PC-9 (cell line): ENCODE measurements around the gene CCM2L. TPM values are rescaled to one million over a fixed set of nuclear protein-coding genes. Genes with fewer than 3 reads are reported as not detected.

Experiments used
- BruUV-seq: library from RNA; stranded (reverse); fragments of 400-500 nt; replicated peaks from 2 replicates; lab custom pipeline; 2021; lab: Mats Ljungman, UMichigan
- CTCF ChIA-PET: fragments of 300-600 bp; sonication (Branson Sonifier 250); formaldehyde crosslinking; loops from one replicate; lab custom pipeline; 2022; ENCODE audit warnings: antibody characterized with exemption; lab: Charles Lee
- POLR2A ChIA-PET: fragments of 300-600 bp; sonication (Branson Sonifier 250); formaldehyde crosslinking; loops from one replicate; lab custom pipeline; 2022; ENCODE audit warnings: antibody characterized with exemption; ENCODE audit not compliant: unreplicated experiment; lab: Charles Lee
- DNase-seq, 2 experiments: peaks; one replicate each; pipeline versions ENCODE4 v3.0.0 to v3.0.0-alpha.2; 2015 to 2022; ENCODE audit warnings: mixed read lengths in 1 of 2
- H2AFZ ChIP-seq: fragments of 200-600 bp; sonication (generic); 2 replicates; pipeline ENCODE4 v1.8.1; 2017; ENCODE audit warnings: antibody characterized with exemption
- H3F3A ChIP-seq: fragments of 200-600 bp; sonication (generic); 2 replicates; pipeline ENCODE4 v1.8.1; 2017; ENCODE audit warnings: antibody characterized with exemption, mild to moderate bottlenecking, low read depth; ENCODE audit not compliant: insufficient read depth
- H3K27ac ChIP-seq: fragments of 200-600 bp; sonication (generic); 2 replicates; pipeline ENCODE4 v1.6.1; 2016; ENCODE audit warnings: mixed run types
- H3K27me3 ChIP-seq: fragments of 200-600 bp; sonication (generic); 2 replicates; pipeline ENCODE4 v1.6.1; 2016; ENCODE audit warnings: low read depth, mixed run types; ENCODE audit not compliant: insufficient read depth
- H3K36me3 ChIP-seq: fragments of 200-600 bp; sonication (generic); 2 replicates; pipeline ENCODE4 v1.6.1; 2016; ENCODE audit warnings: low read depth, mixed run types
- H3K4me1 ChIP-seq: fragments of 200-600 bp; sonication (generic); replicated peaks from 2 replicates; pipeline ENCODE4 v1.6.1; 2016; ENCODE audit warnings: mixed run types; ENCODE audit not compliant: insufficient read depth
- H3K4me2 ChIP-seq: fragments of 200-600 bp; sonication (generic); 2 replicates; pipeline ENCODE4 v1.6.1; 2017; ENCODE audit warnings: mixed run types
- H3K4me3 ChIP-seq: fragments of 200-600 bp; sonication (generic); 2 replicates; pipeline ENCODE4 v1.6.1; 2016; ENCODE audit warnings: mixed run types
- H3K79me2 ChIP-seq: fragments of 200-600 bp; sonication (generic); 2 replicates; pipeline ENCODE4 v1.6.1; 2017; ENCODE audit warnings: low read depth, mixed run types
- H3K9me2 ChIP-seq: fragments of 200-600 bp; sonication (generic); 2 replicates; pipeline ENCODE4 v1.8.1; 2017; ENCODE audit warnings: mild to moderate bottlenecking; ENCODE audit not compliant: insufficient read depth
- H3K9me3 ChIP-seq: fragments of 200-600 bp; sonication (generic); 2 replicates; pipeline ENCODE4 v1.8.1; 2016; ENCODE audit warnings: low read depth; ENCODE audit not compliant: insufficient read depth
- H4K20me1 ChIP-seq: fragments of 200-600 bp; sonication (generic); 2 replicates; pipeline ENCODE4 v1.8.1; 2017; ENCODE audit not compliant: insufficient read depth
- CTCF ChIP-seq: fragments of 200-600 bp; sonication (generic); conservative IDR thresholded peaks from 2 replicates; pipeline ENCODE4 v1.6.1; 2017; ENCODE audit warnings: mixed run types, antibody characterized with exemption, mild to moderate bottlenecking, moderate library complexity
- EZH2 ChIP-seq: fragments of 200-600 bp; sonication (generic); IDR thresholded peaks from 2 replicates; pipeline ENCODE4 v1.8.0; 2017; ENCODE audit warnings: antibody characterized with exemption, low read depth
- intact Hi-C: fragments of 100-400 bp; cut with micrococcal nuclease; formaldehyde crosslinking; loops from one replicate; pipeline ENCODE4 v1.10.0; 2022; ENCODE audit not compliant: unreplicated experiment
- total RNA-seq: library from RNA; stranded (reverse); gene quantifications from 2 replicates; pipeline ENCODE4 v1.2.3, GENCODE V29; 2021

CCM2L gene
- total RNA-seq, 1 experiment from 2014 or later: 0.31 TPM

- Histone ChIP-seq H3K79me2 (no peaks in the 10 kb centered on the region), H3K4me2 (no peak overlapping the region), H3K4me1 (no peaks in the 10 kb centered on the region), H4K20me1 (no peaks in the 10 kb centered on the region), H3K9me3 (no peaks in the 10 kb centered on the region), H3K9me2 (no peaks in the 10 kb centered on the region), H3K36me3 (no peaks in the 10 kb centered on the region), H3K27ac (no peak overlapping the region), H3K27me3 (peaks cover 34% of the 10 kb centered on the region), H3F3A (no peaks in the 10 kb centered on the region), H3K4me3 (no peak overlapping the region), H2AFZ (no peak overlapping the region)
- CTCF ChIA-PET: no interaction called here
- intact Hi-C loops: no loop called here
- DNase-seq: no peak
- no TSS peak for BruUV-seq
- POLR2A ChIA-PET: no interaction called here
- TF ChIP-seq CTCF (no peak), EZH2 (no peak)
Observed at GRCh38 chr20:31987744-31988143, 22.5 kb upstream of the CCM2L start.

GRCh38 chr20:31988430-31989015 lies 21.7 kb upstream of the CCM2L start:
- H3K27ac ChIP-seq: no peak overlapping the region
- no peak overlapping the region for H3K4me3 ChIP-seq
- no peaks in the 10 kb centered on the region for H3K4me1 ChIP-seq
- TF ChIP-seq EZH2 (no peak), CTCF (no peak)
- H3K27me3 ChIP-seq: peaks cover 34% of the 10 kb centered on the region
- H3K9me3 ChIP-seq: no peaks in the 10 kb centered on the region
- H3K79me2 ChIP-seq: no peaks in the 10 kb centered on the region
- H3F3A ChIP-seq: no peaks in the 10 kb centered on the region
- intact Hi-C loops: no loop called here
- POLR2A ChIA-PET: no interaction called here
- CTCF ChIA-PET: no interaction called here
- DNase-seq: no peak
- H4K20me1 ChIP-seq: no peaks in the 10 kb centered on the region
- BruUV-seq: no TSS peak
- no peaks in the 10 kb centered on the region for H3K36me3 ChIP-seq
- no peak overlapping the region for H2AFZ ChIP-seq
- no peak overlapping the region for H3K4me2 ChIP-seq
- H3K9me2 ChIP-seq: no peaks in the 10 kb centered on the region

GRCh38 chr20:31989030-31989645 lies 21.1 kb upstream of the CCM2L start:
- intact Hi-C loops: no loop called here
- Histone ChIP-seq H3K4me2 (no peak overlapping the region), H2AFZ (no peak overlapping the region), H3K36me3 (no peaks in the 10 kb centered on the region), H3K27ac (no peak overlapping the region), H3K79me2 (no peaks in the 10 kb centered on the region), H3K9me3 (no peaks in the 10 kb centered on the region), H3K4me3 (no peak overlapping the region), H3K9me2 (no peaks in the 10 kb centered on the region), H4K20me1 (no peaks in the 10 kb centered on the region), H3F3A (no peaks in the 10 kb centered on the region), H3K27me3 (peaks cover 36% of the 10 kb centered on the region), H3K4me1 (no peaks in the 10 kb centered on the region)
- no peak for DNase-seq
- no TSS peak for BruUV-seq
- ChIA-PET CTCF (no interaction called here), POLR2A (no interaction called here)
- TF ChIP-seq EZH2 (no peak), CTCF (no peak)
